ENCODE results near the gene RASSF10. TPM values are rescaled to one million over a fixed set of nuclear protein-coding genes. Genes with fewer than 3 reads are reported as not detected.

RASSF10 gene
- total and polyA plus RNA-seq, 12 donors = 0.12 to 1.3 (median 0.28) TPM; not detected in 1

- Histone ChIP-seq H3K4me3 (no peak overlapping the region), H3K36me3 (no peaks in the 10 kb centered on the region), H3K27ac (no peak overlapping the region), H3K27me3 (no peaks in the 10 kb centered on the region), H3K9me3 (no peaks in the 10 kb centered on the region), H3K4me1 (peaks cover 0 to 7% (median 0%) of the 10 kb centered on the region in 9 donors)
- no peak for ATAC-seq
- no peak for DNase-seq
- intact Hi-C loops (cut with DNase I) = loop anchor here in 8 of 10 donors (5.0 to 10.0 kb wide), 5 partner anchors 183 to 376 kb away; no protein-coding TSS in a partner anchor
- WGBS, 2 donors = 89 to 91% methylated on average over 6 of the region's 6 CpGs
- TF ChIP-seq CTCF (IDR thresholded peaks at IDR 0.05) = no peak
These were observed 40.3 kb upstream of the RASSF10 start for GRCh38 chr11:12968826-12969225.

GRCh38 chr11:12971955-12972354 is 37.2 kb upstream of the RASSF10 start:
- Histone ChIP-seq H3K27ac (no peak overlapping the region), H3K4me1 (no peaks in the 10 kb centered on the region), H3K9me3 (no peaks in the 10 kb centered on the region), H3K36me3 (no peaks in the 10 kb centered on the region), H3K27me3 (no peaks in the 10 kb centered on the region), H3K4me3 (no peak overlapping the region)
- 87% methylated on average over 1 of the region's 1 CpG for WGBS, 2 donors
- no peak for DNase-seq
- intact Hi-C loops (cut with DNase I) = loop anchor here in 1 of 10 donors (5.0 kb wide), 1 partner anchor 195 kb away; no protein-coding TSS in a partner anchor
- ATAC-seq = no peak
- no peak for TF ChIP-seq CTCF (IDR thresholded peaks at IDR 0.05)

GRCh38 chr11:12973528-12974181 is 35.5 kb upstream of the RASSF10 start:
- no peak for ATAC-seq
- no peak for TF ChIP-seq CTCF (IDR thresholded peaks at IDR 0.05)
- intact Hi-C loops (cut with DNase I) = loop anchor here in 1 of 10 donors (5.0 kb wide), 1 partner anchor 194 kb away; no protein-coding TSS in a partner anchor
- no peaks in the 10 kb centered on the region for H3K36me3 ChIP-seq
- DNase-seq = no peak
- H3K4me3 ChIP-seq = no peak overlapping the region
- H3K4me1 ChIP-seq = no peaks in the 10 kb centered on the region
- H3K27ac ChIP-seq = no peak overlapping the region
- H3K9me3 ChIP-seq = no peaks in the 10 kb centered on the region
- H3K27me3 ChIP-seq = no peaks in the 10 kb centered on the region
- 62 to 73% methylated on average over 1 of the region's 1 CpG for WGBS, 2 donors

- no peak for TF ChIP-seq CTCF (IDR thresholded peaks at IDR 0.05)
- DNase-seq (no peak), ATAC-seq (no peak)
- H3K27ac ChIP-seq = no peak overlapping the region
- H3K4me1 ChIP-seq = no peaks in the 10 kb centered on the region
- 36 to 41% methylated on average over 2 of the region's 2 CpGs for WGBS, 2 donors
- H3K27me3 ChIP-seq = peaks cover 0 to 7% (median 0%) of the 10 kb centered on the region in 7 donors
- intact Hi-C loops (cut with DNase I) = no loop called here
- no peak overlapping the region for H3K4me3 ChIP-seq
- H3K36me3 ChIP-seq = no peaks in the 10 kb centered on the region
- H3K9me3 ChIP-seq = no peaks in the 10 kb centered on the region
These were observed 33.9 kb upstream of the RASSF10 start for GRCh38 chr11:12975195-12975594.
